Esophagus squamous epithelium (tissue), 5 donors: ENCODE measurements around the gene SKI. TPM values are rescaled to one million over a fixed set of nuclear protein-coding genes. Genes with fewer than 3 reads are reported as not detected.

Experiments
- DNase-seq: peaks from one replicate; lab custom pipeline; 2025; lab: John Stamatoyannopoulos, UW
- H3K27ac ChIP-seq, 4 donors: fragments of 200-600 bp; sonication (generic); one replicate each; pipeline ENCODE4 v1.5.1; 2016 to 2019; ENCODE audit warnings: mild to moderate bottlenecking in 1 of 4
- H3K27me3 ChIP-seq, 4 donors: fragments of 200-600 bp; sonication (generic); 1 replicate in 3 of 4; 2 replicates in 1 of 4; pipeline versions ENCODE4 v1.5.1 to v1.6.0; 2017 to 2021; ENCODE audit warnings: antibody characterized with exemption in 1 of 4
- H3K36me3 ChIP-seq, 3 donors: fragments of 200-600 bp; sonication (generic); one replicate each; pipeline ENCODE4 v1.5.1; 2016 to 2019
- H3K4me1 ChIP-seq, 3 donors: fragments of 200-600 bp; sonication (generic); one replicate each; pipeline ENCODE4 v1.5.1; 2017 to 2019
- H3K4me3 ChIP-seq, 4 donors: fragments of 200-600 bp; sonication (generic); 1 replicate in 3 of 4; 2 replicates in 1 of 4; pipeline ENCODE4 v1.5.1; 2016 to 2019; ENCODE audit warnings: mild to moderate bottlenecking in 2 of 4, moderate library complexity in 1 of 4
- H3K9me3 ChIP-seq, 3 donors: fragments of 200-600 bp; sonication (generic); one replicate each; pipeline ENCODE4 v1.5.1; 2016 to 2019
- POLR2A ChIP-seq, 4 donors: fragments of 450-650 bp; IDR thresholded peaks; one replicate each; pipeline ENCODE4 v1.6.1; 2017; ENCODE audit warnings: antibody characterized with exemption in 4 of 4, mild to moderate bottlenecking in 4 of 4, moderate library complexity in 3 of 4
- WGBS, 2 donors: methylation state at CpG; one replicate each; pipeline ENCODE4 v1.1.5; 2018; 5-methylcytosine and 5-hydroxymethylcytosine counted together
- intact Hi-C: fragments of 100-400 bp; cut with DNase I; formaldehyde crosslinking; loops from one replicate; pipeline ENCODE4 v1.15.0; 2022
- total RNA-seq, 4 donors: library from RNA; depleted of rRNA; stranded (reverse); fragments of >200 nt; gene quantifications; one replicate each; pipeline ENCODE4 v1.1.0, GENCODE V29; 2016
- TF ChIP-seq, protein P1 (sequence below), 6 experiments: fragments of 450-650 bp in 4 of 6; fragments of 200-600 bp in 2 of 6; sonication (generic) in 2 of 6; IDR thresholded peaks; one replicate each; pipeline ENCODE4 v1.5.1; 2016 to 2019; ENCODE audit warnings: antibody characterized with exemption in 6 of 6, mild to moderate bottlenecking in 4 of 6, moderate library complexity in 4 of 6
- donor health status: DM: yes; HTN: yes; CAD: no.

Gene SKI
- total RNA-seq, 4 donors from 2014 or later: 18.2 to 38.8 (median 25.2) TPM

DNA sequence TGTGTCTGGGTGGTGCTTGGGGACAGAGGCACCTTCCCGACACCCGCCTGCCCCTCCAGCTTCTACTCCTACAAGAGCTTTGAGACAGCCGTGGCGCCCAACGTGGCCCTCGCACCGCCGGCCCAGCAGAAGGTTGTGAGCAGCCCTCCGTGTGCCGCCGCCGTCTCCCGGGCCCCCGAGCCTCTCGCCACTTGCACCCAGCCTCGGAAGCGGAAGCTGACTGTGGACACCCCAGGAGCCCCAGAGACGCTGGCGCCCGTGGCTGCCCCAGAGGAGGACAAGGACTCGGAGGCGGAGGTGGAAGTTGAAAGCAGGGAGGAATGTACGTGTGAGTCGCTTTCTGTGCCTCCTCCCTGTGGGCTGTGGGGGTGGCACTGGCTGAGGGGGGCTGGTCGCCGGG, 75.7 kb downstream of the SKI start:
- H3K27ac ChIP-seq: no peak overlapping the region
- H3K9me3 ChIP-seq: no peaks in the 10 kb centered on the region
- WGBS, 2 donors: 80 to 90% methylated on average over 12 to 14 of the region's 26 CpGs
- DNase-seq: no peak
- no peak overlapping the region for H3K4me3 ChIP-seq
- peaks cover 33 to 61% (median 50%) of the 10 kb centered on the region in 3 donors for H3K36me3 ChIP-seq
- intact Hi-C loops: no loop called here
- TF ChIP-seq POLR2A (IDR thresholded peaks at IDR 0.05): no peak
- TF ChIP-seq, protein P1, sequence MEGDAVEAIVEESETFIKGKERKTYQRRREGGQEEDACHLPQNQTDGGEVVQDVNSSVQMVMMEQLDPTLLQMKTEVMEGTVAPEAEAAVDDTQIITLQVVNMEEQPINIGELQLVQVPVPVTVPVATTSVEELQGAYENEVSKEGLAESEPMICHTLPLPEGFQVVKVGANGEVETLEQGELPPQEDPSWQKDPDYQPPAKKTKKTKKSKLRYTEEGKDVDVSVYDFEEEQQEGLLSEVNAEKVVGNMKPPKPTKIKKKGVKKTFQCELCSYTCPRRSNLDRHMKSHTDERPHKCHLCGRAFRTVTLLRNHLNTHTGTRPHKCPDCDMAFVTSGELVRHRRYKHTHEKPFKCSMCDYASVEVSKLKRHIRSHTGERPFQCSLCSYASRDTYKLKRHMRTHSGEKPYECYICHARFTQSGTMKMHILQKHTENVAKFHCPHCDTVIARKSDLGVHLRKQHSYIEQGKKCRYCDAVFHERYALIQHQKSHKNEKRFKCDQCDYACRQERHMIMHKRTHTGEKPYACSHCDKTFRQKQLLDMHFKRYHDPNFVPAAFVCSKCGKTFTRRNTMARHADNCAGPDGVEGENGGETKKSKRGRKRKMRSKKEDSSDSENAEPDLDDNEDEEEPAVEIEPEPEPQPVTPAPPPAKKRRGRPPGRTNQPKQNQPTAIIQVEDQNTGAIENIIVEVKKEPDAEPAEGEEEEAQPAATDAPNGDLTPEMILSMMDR (IDR thresholded peaks at IDR 0.05): no peak
- H3K4me1 ChIP-seq: peaks cover 31 to 59% (median 37%) of the 10 kb centered on the region in 3 donors
- no peaks in the 10 kb centered on the region for H3K27me3 ChIP-seq

DNA sequence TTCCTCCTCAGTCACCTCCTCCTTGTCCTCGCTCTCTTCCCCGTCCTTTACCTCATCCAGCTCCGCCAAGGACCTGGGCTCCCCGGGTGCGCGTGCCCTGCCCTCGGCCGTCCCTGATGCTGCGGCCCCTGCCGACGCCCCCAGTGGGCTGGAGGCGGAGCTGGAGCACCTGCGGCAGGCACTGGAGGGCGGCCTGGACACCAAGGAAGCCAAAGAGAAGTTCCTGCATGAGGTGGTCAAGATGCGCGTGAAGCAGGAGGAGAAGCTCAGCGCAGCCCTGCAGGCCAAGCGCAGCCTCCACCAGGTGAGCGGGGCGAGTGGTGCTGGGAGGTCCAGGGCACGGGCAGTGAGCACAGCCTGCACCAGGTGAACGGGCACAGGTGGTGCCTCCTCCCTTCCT, 76.2 kb downstream of the SKI start:
- Histone ChIP-seq H3K36me3 (peaks cover 33 to 66% (median 53%) of the 10 kb centered on the region in 3 donors), H3K27me3 (no peaks in the 10 kb centered on the region), H3K27ac (no peak overlapping the region), H3K9me3 (no peaks in the 10 kb centered on the region), H3K4me1 (peaks cover 26 to 54% (median 32%) of the 10 kb centered on the region in 3 donors), H3K4me3 (no peak overlapping the region)
- intact Hi-C loops: no loop called here
- no peak for DNase-seq
- no peak for TF ChIP-seq POLR2A (IDR thresholded peaks at IDR 0.05)
- TF ChIP-seq, protein P1 (IDR thresholded peaks at IDR 0.05): no peak
- WGBS, 2 donors: 85 to 100% methylated on average over 1 to 6 of the region's 22 CpGs

DNA sequence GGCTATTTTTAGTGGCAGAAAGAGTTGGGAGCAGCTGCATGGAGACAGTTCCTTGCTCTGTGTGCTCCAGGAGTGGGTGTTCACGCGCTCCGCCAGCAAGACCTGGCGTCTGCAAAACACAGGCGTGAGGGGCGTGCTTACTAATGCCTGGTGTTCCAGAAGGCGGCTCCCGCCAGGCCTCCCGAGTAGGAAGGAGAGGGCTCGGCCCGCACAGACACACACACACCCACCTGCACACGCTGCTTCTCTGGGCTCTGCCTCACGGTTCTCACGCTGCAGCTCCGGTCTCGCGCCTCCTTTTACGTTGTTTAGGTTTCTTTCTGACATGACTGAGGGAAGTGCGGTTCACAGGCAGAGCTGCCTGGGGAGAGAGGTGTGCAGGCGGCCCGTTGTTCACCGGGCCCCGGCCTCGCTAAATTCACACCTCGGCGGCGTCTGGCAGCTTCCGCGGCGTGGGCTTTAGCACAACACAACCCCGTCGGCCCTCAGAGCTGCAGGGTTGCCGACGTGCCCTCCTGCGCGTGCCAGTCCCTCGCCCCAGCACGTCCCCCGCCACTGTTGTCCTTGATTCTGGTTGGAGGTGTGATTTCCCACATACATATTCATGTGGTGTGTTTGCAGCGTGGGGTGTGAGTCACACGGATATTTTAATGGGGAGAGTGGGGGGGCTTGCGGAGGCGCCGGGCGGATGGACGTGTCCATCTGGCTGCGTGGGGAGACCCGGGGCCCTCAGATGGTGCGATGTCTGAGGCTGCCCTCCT, 77.0 kb downstream of the SKI start:
- 85 to 89% methylated on average over 20 to 23 of the region's 49 CpGs for WGBS, 2 donors
- H3K9me3 ChIP-seq: no peaks in the 10 kb centered on the region
- DNase-seq: no peak
- peaks cover 19 to 48% (median 24%) of the 10 kb centered on the region in 3 donors for H3K4me1 ChIP-seq
- no peak overlapping the region for H3K27ac ChIP-seq
- H3K4me3 ChIP-seq: no peak overlapping the region
- H3K27me3 ChIP-seq: no peaks in the 10 kb centered on the region
- intact Hi-C loops: no loop called here
- TF ChIP-seq, protein P1 (IDR thresholded peaks at IDR 0.05): no peak
- no peak for TF ChIP-seq POLR2A (IDR thresholded peaks at IDR 0.05)
- H3K36me3 ChIP-seq: peaks cover 33 to 71% (median 53%) of the 10 kb centered on the region in 3 donors

DNA sequence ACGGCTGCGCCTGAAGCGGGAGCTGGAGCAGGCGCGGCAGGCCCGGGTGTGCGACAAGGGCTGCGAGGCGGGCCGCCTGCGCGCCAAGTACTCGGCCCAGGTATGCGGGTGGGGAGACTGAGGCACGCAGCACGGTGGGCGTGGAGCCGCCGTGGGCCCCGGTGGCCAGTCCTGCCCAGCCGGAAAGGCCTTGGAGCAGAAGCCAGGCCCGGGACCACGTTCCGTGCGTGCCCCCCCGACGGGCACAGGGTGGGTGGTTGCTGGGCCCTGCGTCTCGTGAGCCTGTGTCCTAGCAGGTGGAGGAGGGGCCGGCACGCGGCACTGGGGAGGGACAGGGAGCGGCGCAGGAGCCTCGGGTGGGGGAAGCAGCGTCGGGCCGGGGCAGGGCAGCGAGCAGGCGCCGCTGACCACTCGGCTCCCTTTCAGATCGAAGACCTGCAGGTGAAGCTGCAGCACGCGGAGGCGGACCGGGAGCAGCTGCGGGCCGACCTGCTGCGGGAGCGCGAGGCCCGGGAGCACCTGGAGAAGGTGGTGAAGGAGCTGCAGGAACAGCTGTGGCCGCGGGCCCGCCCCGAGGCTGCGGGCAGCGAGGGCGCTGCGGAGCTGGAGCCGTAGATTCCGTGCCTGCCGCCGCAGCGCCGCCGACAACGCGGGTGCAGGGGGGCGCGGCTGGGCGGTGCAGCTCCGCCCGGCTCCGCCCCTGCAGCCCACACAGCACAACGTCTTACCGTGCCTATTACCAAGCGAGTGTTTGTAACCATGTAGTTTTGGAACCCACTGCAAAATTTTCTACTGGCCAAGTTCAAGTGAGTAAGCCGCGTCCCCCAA, 78.2 kb downstream of the SKI start:
- Histone ChIP-seq H3K27me3 (no peaks in the 10 kb centered on the region), H3K36me3 (peaks cover 33 to 78% (median 53%) of the 10 kb centered on the region in 3 donors), H3K9me3 (no peaks in the 10 kb centered on the region), H3K27ac (no peak overlapping the region), H3K4me3 (no peak overlapping the region), H3K4me1 (peaks cover 11 to 48% (median 18%) of the 10 kb centered on the region in 3 donors)
- intact Hi-C loops: no loop called here
- WGBS, 2 donors: 75 to 92% methylated on average over 40 to 41 of the region's 81 CpGs
- no peak for DNase-seq
- TF ChIP-seq, protein P1 (IDR thresholded peaks at IDR 0.05): no peak
- TF ChIP-seq POLR2A (IDR thresholded peaks at IDR 0.05): no peak
